Measurements from ENCODE around the gene DGAT2L6. TPM values are rescaled to one million over a fixed set of nuclear protein-coding genes. Genes with fewer than 3 reads are reported as not detected.
"Not testable (repeated sequence)": the region's sequence is repeated elsewhere in the genome, so short reads cannot be mapped to it uniquely, and the experiment has no call there.

DGAT2L6 gene
- total and polyA plus RNA-seq, 2 donors, result not detected

GRCh38 chrX:70169281-70169680 is 8.0 kb upstream of the DGAT2L6 start:
- Histone ChIP-seq H3K27ac (ENCODE audit: low read depth) (no peak overlapping the region), H3K36me3 (ENCODE audit: insufficient read depth) (peaks cover 2% of the 10 kb centered on the region), H3K4me3 (ENCODE audit: low read depth, low read length) (no peak overlapping the region), H3K4me1 (ENCODE audit: insufficient read depth) (no peaks in the 10 kb centered on the region)
- WGBS, result 91% methylated on average over 7 of the region's 7 CpGs
- DNase-seq (ENCODE audit: extremely low spot score), result no peak

GRCh38 chrX:70171624-70172023 is 5.7 kb upstream of the DGAT2L6 start:
- 58% methylated on average over 2 of the region's 2 CpGs for WGBS
- Histone ChIP-seq H3K36me3 (ENCODE audit: insufficient read depth) (no peaks in the 10 kb centered on the region), H3K4me3 (ENCODE audit: low read depth, low read length) (no peak overlapping the region), H3K4me1 (ENCODE audit: insufficient read depth) (no peaks in the 10 kb centered on the region), H3K27ac (ENCODE audit: low read depth) (no peak overlapping the region)
- DNase-seq (ENCODE audit: extremely low spot score), result no peak

GRCh38 chrX:70172221-70172620 is 5.1 kb upstream of the DGAT2L6 start:
- Histone ChIP-seq H3K36me3 (ENCODE audit: insufficient read depth) (no peaks in the 10 kb centered on the region), H3K4me3 (ENCODE audit: low read depth, low read length) (no peak overlapping the region), H3K27ac (ENCODE audit: low read depth) (no peak overlapping the region), H3K4me1 (ENCODE audit: insufficient read depth) (no peaks in the 10 kb centered on the region)
- DNase-seq (ENCODE audit: extremely low spot score), result no peak
- 94% methylated on average over 3 of the region's 3 CpGs for WGBS

GRCh38 chrX:70172964-70173363 is 4.3 kb upstream of the DGAT2L6 start:
- no peak for DNase-seq (ENCODE audit: extremely low spot score)

GRCh38 chrX:70174754-70175153 is 2.5 kb upstream of the DGAT2L6 start:
- H3K4me3 ChIP-seq (ENCODE audit: low read depth, low read length), result no peak overlapping the region
- H3K36me3 ChIP-seq (ENCODE audit: insufficient read depth), result no peaks in the 10 kb centered on the region
- no peaks in the 10 kb centered on the region for H3K4me1 ChIP-seq (ENCODE audit: insufficient read depth)
- WGBS, result 43% methylated on average over 4 of the region's 4 CpGs
- no peak for DNase-seq (ENCODE audit: extremely low spot score)
- H3K27ac ChIP-seq (ENCODE audit: low read depth), result no peak overlapping the region

More at GRCh38 chrX:70172964-70173363, 4.3 kb upstream of the DGAT2L6 start:
- 73% methylated on average over 4 of the region's 4 CpGs for WGBS
- Histone ChIP-seq H3K4me3 (ENCODE audit: low read depth, low read length) (no peak overlapping the region), H3K36me3 (ENCODE audit: insufficient read depth) (no peaks in the 10 kb centered on the region), H3K4me1 (ENCODE audit: insufficient read depth) (no peaks in the 10 kb centered on the region), H3K27ac (ENCODE audit: low read depth) (no peak overlapping the region)

GRCh38 chrX:70175338-70175737 is 1.9 kb upstream of the DGAT2L6 start:
- WGBS, result 86% methylated on average over 7 of the region's 7 CpGs
- no peaks in the 10 kb centered on the region for H3K36me3 ChIP-seq (ENCODE audit: insufficient read depth)
- no peaks in the 10 kb centered on the region for H3K4me1 ChIP-seq (ENCODE audit: insufficient read depth)
- no peak overlapping the region for H3K4me3 ChIP-seq (ENCODE audit: low read depth, low read length)
- no peak for DNase-seq (ENCODE audit: extremely low spot score)
- H3K27ac ChIP-seq (ENCODE audit: low read depth), result no peak overlapping the region

GRCh38 chrX:70183091-70183490 is 5.8 kb downstream of the DGAT2L6 start:
- no peak overlapping the region for H3K27ac ChIP-seq (ENCODE audit: low read depth)
- no peaks in the 10 kb centered on the region for H3K36me3 ChIP-seq (ENCODE audit: insufficient read depth)
- no peaks in the 10 kb centered on the region for H3K4me1 ChIP-seq (ENCODE audit: insufficient read depth)
- 79% methylated on average over 5 of the region's 5 CpGs for WGBS
- no peak overlapping the region for H3K4me3 ChIP-seq (ENCODE audit: low read depth, low read length)
- no peak for DNase-seq (ENCODE audit: extremely low spot score)

GRCh38 chrX:70190225-70190624 is 12.9 kb downstream of the DGAT2L6 start:
- no peak for DNase-seq (ENCODE audit: extremely low spot score)
- H3K4me3 ChIP-seq (ENCODE audit: low read depth, low read length), result no peak overlapping the region
- H3K27ac ChIP-seq (ENCODE audit: low read depth), result no peak overlapping the region
- no peaks in the 10 kb centered on the region for H3K36me3 ChIP-seq (ENCODE audit: insufficient read depth)
- no peaks in the 10 kb centered on the region for H3K4me1 ChIP-seq (ENCODE audit: insufficient read depth)

- WGBS, result 13% methylated on average over 12 of the region's 12 CpGs
- Histone ChIP-seq H3K4me3 (ENCODE audit: low read depth, low read length) (no peak overlapping the region), H3K36me3 (ENCODE audit: insufficient read depth) (no peaks in the 10 kb centered on the region), H3K4me1 (ENCODE audit: insufficient read depth) (no peaks in the 10 kb centered on the region), H3K27ac (ENCODE audit: low read depth) (no peak overlapping the region)
- no peak for DNase-seq (ENCODE audit: extremely low spot score)
These were observed 19.9 kb downstream of the DGAT2L6 start for GRCh38 chrX:70196961-70197720.

GRCh38 chrX:70201732-70202131 is 24.4 kb downstream of the DGAT2L6 start:
- H3K4me1 ChIP-seq (ENCODE audit: insufficient read depth), result no peaks in the 10 kb centered on the region
- 85% methylated on average over 5 of the region's 5 CpGs for WGBS
- no peak overlapping the region for H3K4me3 ChIP-seq (ENCODE audit: low read depth, low read length)
- H3K27ac ChIP-seq (ENCODE audit: low read depth), result no peak overlapping the region
- DNase-seq (ENCODE audit: extremely low spot score), result no peak
- H3K36me3 ChIP-seq (ENCODE audit: insufficient read depth), result no peaks in the 10 kb centered on the region

GRCh38 chrX:70208479-70208878 is 31.2 kb downstream of the DGAT2L6 start:
- Histone ChIP-seq H3K27ac (ENCODE audit: low read depth) (no peak overlapping the region), H3K4me3 (ENCODE audit: low read depth, low read length) (no peak overlapping the region), H3K4me1 (ENCODE audit: insufficient read depth) (no peaks in the 10 kb centered on the region), H3K36me3 (ENCODE audit: insufficient read depth) (no peaks in the 10 kb centered on the region)
- DNase-seq (ENCODE audit: extremely low spot score), result no peak

- 53% methylated on average over 6 of the region's 6 CpGs for whole genome bisulfite sequencing
- not testable (repeated sequence) for DNase-seq (ENCODE audit: extremely low spot score)
These were observed 32.3 kb downstream of the DGAT2L6 start for GRCh38 chrX:70209570-70209969.

GRCh38 chrX:70219938-70220764 is 42.9 kb downstream of the DGAT2L6 start:
- Histone ChIP-seq H3K4me1 (ENCODE audit: insufficient read depth) (no peaks in the 10 kb centered on the region), H3K4me3 (ENCODE audit: low read depth, low read length) (no peak overlapping the region), H3K27ac (ENCODE audit: low read depth) (no peak overlapping the region), H3K36me3 (ENCODE audit: insufficient read depth) (no peaks in the 10 kb centered on the region)
- DNase-seq (ENCODE audit: extremely low spot score), result no peak
- 39% methylated on average over 5 of the region's 5 CpGs for WGBS

More at GRCh38 chrX:70209570-70209969, 32.3 kb downstream of the DGAT2L6 start:
- not testable (repeated sequence) for H3K36me3 ChIP-seq (ENCODE audit: insufficient read depth); H3K27ac ChIP-seq (ENCODE audit: low read depth); H3K4me3 ChIP-seq (ENCODE audit: low read depth, low read length); H3K4me1 ChIP-seq (ENCODE audit: insufficient read depth)

- no peaks in the 10 kb centered on the region for H3K36me3 ChIP-seq (ENCODE audit: insufficient read depth)
- DNase-seq (ENCODE audit: extremely low spot score), result no peak
- H3K27ac ChIP-seq (ENCODE audit: low read depth), result no peak overlapping the region
- H3K4me3 ChIP-seq (ENCODE audit: low read depth, low read length), result no peak overlapping the region
- no peaks in the 10 kb centered on the region for H3K4me1 ChIP-seq (ENCODE audit: insufficient read depth)
These were observed 48.8 kb downstream of the DGAT2L6 start for GRCh38 chrX:70226048-70226447.

All from urinary bladder (tissue), 4 donors.